ENCODE measurements around the gene TRAPPC2L.

The TRAPPC2L gene

GRCh38 chr16:88906020-88906419 lies 49.1 kb downstream of the TRAPPC2L start:
- DNase-seq: no peak
- peaks cover 18% of the 10 kb centered on the region for H3K4me1 Mint-ChIP-seq
- H3K4me3 Mint-ChIP-seq: no peak overlapping the region
- no peaks in the 10 kb centered on the region for H3K36me3 Mint-ChIP-seq (ENCODE audit: low read depth)
- peaks cover 9% of the 10 kb centered on the region for H3K27me3 Mint-ChIP-seq (ENCODE audit: low read depth, poor library complexity)
- TF ChIP-seq CTCF (IDR thresholded peaks at IDR 0.05): no peak
- no peak overlapping the region for H3K27ac Mint-ChIP-seq
- H3K9me3 Mint-ChIP-seq: no peaks in the 10 kb centered on the region

GRCh38 chr16:88906535-88907105 lies 49.7 kb downstream of the TRAPPC2L start:
- no peak overlapping the region for H3K27ac Mint-ChIP-seq
- peaks cover 24% of the 10 kb centered on the region for H3K4me1 Mint-ChIP-seq
- no peak overlapping the region for H3K4me3 Mint-ChIP-seq
- no peak for TF ChIP-seq CTCF (IDR thresholded peaks at IDR 0.05)
- H3K36me3 Mint-ChIP-seq (ENCODE audit: low read depth): no peaks in the 10 kb centered on the region
- peaks cover 12% of the 10 kb centered on the region for H3K27me3 Mint-ChIP-seq (ENCODE audit: low read depth, poor library complexity)
- no peak for DNase-seq
- no peaks in the 10 kb centered on the region for H3K9me3 Mint-ChIP-seq

GRCh38 chr16:88907768-88908167 lies 50.8 kb downstream of the TRAPPC2L start:
- no peaks in the 10 kb centered on the region for H3K9me3 Mint-ChIP-seq
- H3K36me3 Mint-ChIP-seq (ENCODE audit: low read depth): no peaks in the 10 kb centered on the region
- DNase-seq: no peak
- H3K4me1 Mint-ChIP-seq: peaks cover 32% of the 10 kb centered on the region
- TF ChIP-seq CTCF (IDR thresholded peaks at IDR 0.05): no peak
- H3K27me3 Mint-ChIP-seq (ENCODE audit: low read depth, poor library complexity): peaks cover 13% of the 10 kb centered on the region
- H3K4me3 Mint-ChIP-seq: no peak overlapping the region
- no peak overlapping the region for H3K27ac Mint-ChIP-seq

- H3K27ac Mint-ChIP-seq: no peak overlapping the region
- H3K36me3 Mint-ChIP-seq (ENCODE audit: low read depth): no peaks in the 10 kb centered on the region
- peaks cover 10% of the 10 kb centered on the region for H3K27me3 Mint-ChIP-seq (ENCODE audit: low read depth, poor library complexity)
- H3K4me3 Mint-ChIP-seq: no peak overlapping the region
- peaks cover 28% of the 10 kb centered on the region for H3K4me1 Mint-ChIP-seq
- H3K9me3 Mint-ChIP-seq: no peaks in the 10 kb centered on the region
- no peak for TF ChIP-seq CTCF (IDR thresholded peaks at IDR 0.05)
- DNase-seq: no peak
Observed at GRCh38 chr16:88908307-88908706, 51.4 kb downstream of the TRAPPC2L start.

- H3K27ac Mint-ChIP-seq: no peak overlapping the region
- peaks cover 31% of the 10 kb centered on the region for H3K4me1 Mint-ChIP-seq
- no peak for DNase-seq
- no peak overlapping the region for H3K4me3 Mint-ChIP-seq
- H3K27me3 Mint-ChIP-seq (ENCODE audit: low read depth, poor library complexity): peaks cover 13% of the 10 kb centered on the region
- H3K9me3 Mint-ChIP-seq: no peaks in the 10 kb centered on the region
- no peaks in the 10 kb centered on the region for H3K36me3 Mint-ChIP-seq (ENCODE audit: low read depth)
- no peak for TF ChIP-seq CTCF (IDR thresholded peaks at IDR 0.05)
Observed at GRCh38 chr16:88909431-88910210, 52.7 kb downstream of the TRAPPC2L start.
